GM21390 (cell line): ENCODE data around the gene VPS13C.

Experiments
- ATAC-seq: cut with Tn5 transposase; IDR thresholded peaks from one replicate; pipeline ENCODE4 v1.9.1; 2021; ENCODE audit not compliant: unreplicated experiment

Gene VPS13C

DNA sequence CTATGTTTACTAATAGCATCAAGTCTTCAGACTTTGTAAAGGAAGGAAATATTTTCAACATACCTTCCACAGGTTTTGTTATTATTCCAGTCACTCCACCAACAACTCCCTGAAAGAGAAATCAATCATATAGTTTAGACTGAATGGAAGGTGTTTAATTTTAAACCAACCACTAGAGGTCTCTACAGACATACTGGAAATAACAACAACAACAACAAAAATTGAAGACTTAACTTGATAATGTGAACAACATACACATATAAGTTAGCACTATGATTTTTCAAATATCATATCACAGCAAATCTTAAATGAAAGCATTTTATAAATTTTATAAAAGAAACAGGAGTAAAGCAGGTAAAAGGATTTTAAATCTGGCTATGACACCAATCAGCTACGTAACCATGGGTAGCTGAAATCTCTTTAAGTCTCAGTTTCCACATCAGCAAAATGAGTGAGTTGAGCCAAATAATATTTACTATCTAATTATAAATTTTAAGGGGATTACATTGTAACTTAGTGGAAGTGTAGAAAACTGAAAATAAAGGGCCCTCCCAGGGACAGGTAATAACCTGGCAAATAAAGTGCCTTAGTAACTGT is 188.2 kb downstream of the VPS13C start:
- ATAC-seq: no peak

DNA sequence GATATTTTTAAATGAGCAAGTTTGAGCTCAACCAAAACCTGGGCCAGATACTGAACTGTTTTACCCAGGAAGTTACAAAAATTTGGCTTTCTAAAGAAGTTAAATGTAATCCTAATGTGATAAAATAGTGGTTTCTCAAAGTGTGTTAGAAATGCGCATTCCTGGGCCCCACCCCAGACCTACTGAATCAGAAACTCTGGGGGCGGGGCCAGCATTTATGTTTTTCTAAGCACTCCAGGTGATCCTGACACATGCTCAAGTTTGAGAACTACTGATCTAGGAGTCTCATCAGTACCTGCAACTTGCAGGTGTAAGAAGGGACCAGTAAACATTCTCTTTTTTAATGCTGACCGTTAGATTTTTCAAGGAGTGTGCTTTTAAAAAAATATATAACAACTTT is 190.6 kb downstream of the VPS13C start:
- no peak for ATAC-seq

DNA sequence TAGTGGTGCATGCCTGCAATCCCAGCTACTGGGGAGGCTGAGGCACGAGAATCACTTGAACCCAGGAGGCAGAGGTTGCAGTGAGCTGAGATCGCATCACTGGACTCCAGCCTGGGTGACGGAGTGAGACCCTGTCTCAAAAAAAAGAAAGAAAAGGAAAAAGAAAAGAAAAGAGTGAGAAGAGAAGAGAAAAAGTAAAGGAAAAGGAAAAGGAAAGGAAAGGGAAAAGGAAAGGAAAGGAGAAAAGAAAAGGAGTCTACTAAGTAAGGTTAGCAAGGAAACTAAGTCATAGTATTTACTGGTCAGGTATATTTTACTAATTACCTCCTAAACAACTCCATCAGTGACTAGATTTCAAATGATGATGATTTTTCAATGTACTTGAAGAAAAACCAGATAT is 198.3 kb downstream of the VPS13C start:
- ATAC-seq: no peak

DNA sequence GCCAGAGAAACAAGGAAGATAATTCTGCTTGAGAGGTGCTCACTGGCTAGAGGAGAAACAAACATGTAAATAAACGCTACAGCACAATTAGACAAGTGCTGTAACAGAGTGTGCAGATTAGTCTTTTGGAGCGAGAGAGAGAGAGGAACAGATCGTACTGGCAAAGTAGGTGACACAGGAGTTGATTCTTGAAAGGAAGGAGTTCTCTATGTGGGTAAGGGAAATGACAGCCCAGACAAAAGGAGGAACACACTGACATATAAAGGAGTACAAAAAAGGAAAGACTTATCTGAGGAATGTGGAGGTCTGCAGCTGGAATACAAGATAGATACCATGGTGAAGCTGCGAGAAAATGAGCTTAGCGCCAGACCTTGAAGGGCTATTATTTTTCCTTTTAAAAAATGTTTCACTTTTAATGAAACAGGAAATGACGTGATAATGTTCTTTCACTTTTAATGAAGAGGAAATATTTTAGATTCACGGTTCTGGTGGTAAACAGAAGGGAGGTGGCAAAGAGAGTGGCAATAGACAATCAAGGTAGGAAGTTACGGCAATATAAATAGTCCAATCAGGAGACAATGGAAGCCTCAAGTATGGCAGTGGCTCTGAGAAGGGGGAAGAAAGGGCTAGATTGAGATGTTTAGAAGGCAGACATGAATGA is 202.9 kb downstream of the VPS13C start:
- no peak for ATAC-seq

DNA sequence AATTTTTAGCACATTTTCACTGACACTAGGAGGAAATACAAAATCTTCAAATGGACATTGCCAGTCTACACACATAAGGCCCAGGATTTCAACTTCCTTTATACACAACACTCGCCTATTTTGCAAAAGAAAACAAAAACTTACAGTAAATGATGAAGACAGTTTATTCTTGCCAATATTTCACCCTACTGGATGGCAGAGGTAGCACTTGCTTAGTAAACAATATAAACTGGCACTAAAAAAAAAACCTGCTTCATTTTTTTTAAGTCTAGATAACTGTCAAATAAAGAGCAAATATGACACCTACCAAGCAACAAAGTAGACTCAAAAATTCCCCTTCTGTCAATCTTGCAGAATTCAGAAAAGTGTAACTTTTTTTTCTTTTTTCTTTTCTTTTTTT is 204.0 kb downstream of the VPS13C start:
- ATAC-seq: no peak

DNA sequence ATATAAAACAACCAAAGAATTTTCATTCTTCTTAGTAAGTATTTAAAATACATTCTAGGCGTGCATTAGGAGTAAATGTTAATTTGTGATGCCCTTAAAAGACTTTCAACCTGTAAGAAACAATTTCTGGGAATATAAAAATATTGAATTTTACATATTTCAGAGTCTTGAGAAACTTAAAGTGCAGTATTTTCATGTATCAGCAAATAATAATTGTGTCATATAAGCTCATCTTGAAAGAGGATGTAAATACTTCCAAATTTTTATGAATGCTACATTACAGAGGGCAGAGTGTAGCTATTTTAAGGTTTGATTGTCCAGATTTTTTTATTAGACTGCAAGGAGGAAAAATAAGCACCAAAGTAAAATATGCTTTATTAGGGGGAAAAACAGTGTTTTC is 207.1 kb downstream of the VPS13C start:
- no peak for ATAC-seq

DNA sequence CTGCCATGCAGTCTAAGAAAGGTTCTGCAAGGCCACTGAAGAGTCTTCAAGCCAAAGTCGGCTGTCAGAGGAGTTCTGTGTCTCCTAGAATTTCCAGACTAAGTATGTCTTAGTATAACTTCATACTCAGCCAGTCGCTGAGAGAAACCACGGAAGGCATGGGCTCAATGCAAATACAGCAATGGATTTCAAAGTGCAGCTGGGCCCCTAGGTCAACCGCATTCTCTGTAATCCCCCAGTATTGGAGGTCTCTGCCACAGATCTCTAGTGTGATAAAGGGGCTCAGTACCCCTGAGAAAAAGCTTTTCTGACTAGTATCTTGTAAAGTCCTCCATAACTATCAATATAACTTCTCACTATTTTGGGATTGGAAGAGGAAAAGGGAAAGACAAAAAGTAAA is 208.3 kb downstream of the VPS13C start:
- no peak for ATAC-seq

DNA sequence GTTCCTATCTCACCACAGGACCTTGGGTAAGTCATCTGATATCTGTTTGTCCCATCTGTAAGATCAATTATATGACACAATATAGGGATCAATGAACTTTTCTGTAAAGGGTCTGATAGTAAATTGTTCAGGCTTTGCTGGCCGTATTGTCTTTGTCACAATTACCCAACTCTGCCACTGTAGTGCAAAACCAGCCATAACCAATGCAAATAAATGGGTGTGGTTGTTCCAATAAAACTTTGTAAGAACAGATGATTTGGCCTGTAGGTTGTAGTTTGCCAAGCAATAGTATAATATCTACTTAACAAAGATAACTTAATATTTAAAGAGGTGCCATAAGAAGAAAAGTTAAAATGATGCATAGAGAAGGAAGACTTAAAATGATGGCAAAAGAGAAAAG is 210.8 kb downstream of the VPS13C start:
- no peak for ATAC-seq

DNA sequence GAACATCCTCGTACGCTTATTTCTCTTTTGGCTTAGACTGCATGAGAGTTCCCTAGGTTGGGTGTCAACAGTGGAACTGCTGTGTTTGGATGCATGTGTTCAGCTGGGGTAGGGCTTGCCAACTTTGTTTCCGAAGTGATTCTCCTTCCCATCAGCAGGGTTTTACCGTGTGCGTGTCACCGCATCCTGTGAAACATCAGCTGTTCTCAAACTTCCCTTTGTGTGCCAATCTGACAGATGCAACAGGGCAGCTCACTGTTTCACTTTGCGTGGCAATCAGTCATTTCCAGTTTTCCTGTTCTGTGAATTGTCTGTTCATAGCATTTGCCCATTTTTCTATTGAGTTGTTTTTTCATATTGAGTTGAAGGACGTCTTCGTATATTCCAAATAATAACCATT is 218.8 kb downstream of the VPS13C start:
- no peak for ATAC-seq

DNA sequence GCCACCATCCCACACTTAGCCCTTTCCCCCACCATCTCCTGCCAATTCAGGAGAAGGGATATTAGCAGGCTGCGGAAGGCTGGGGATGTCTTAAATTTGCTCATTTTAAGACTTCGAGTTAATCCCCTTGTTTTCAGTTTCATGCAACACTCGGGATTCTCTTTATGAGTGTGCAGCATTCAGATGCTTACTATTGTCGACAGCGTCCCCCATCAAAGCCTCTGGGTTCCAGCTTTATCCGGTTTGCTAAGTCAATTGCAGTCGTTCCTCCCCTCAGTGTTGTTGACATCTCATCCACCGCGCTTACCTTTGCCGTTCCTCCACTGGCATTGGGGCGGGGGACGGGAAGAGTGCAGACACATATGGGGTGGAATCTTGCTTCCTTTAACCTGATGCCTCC is 220.2 kb downstream of the VPS13C start:
- ATAC-seq: no peak

DNA sequence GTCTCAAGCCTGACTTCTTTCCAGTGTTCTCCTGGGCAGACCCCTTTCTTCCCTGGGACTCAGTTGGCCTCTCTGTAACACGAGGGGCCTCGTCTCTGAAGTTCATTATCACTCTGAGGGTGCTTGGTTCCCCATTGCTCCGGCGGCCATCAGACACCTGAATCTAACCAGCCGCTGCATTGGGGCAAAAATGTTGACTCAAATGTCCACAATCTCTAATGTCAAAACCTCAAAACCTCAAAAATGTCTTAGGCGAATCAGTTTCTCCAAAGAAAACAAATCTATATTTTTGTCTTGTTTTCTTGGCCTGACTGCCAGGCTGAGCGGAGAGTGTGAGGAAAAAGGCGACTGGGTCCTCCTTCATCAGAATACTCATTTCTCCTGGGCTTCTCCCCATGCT is 220.7 kb downstream of the VPS13C start:
- no peak for ATAC-seq

DNA sequence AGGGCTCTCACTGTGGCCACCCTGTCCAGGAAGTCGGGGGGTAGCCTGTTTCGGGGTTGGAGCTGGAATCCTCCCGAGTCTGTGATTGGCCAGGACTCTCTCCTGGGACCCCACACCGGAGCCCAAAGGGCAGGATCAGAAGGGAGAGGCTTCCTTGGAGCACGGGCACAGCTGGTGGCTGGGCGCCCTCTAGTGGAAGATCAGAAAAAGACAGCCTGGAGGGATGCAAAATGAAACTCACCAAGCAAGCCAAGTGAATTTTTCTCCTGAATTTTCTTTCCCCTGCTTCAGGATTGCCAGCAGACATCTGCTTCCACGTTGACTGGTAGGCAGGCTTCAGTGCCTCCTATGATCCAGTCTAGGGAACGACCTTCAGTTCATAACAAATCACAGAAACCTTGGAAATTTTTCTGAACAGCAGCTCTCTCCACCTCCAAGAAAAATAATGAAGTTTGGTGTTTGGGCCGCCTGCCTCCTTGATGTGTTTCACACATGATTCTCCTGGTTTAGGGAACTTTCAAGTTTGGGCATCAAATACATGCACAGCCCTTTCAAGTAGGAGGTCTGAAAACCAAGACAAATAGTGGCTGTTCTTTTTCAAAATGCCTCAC is 224.6 kb downstream of the VPS13C start:
- no peak for ATAC-seq

DNA sequence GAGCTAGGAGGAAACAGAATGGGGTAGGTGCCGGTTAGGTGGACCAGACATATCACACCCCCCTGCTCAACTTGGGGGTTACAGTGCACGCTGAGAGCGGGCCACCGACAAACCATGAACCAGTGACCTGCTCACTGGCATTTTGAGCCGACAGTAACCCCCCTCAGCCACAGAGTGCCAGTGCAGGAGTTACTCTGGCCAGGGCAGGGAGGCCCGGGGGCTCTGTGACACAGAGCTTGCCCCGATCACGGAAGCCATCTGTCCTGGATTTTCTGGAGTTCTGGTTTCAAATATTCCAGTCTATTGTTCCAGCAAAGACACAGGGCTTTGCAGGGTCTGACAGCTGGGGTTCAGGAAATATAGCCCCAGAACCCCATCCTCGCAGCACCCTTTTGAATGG is 225.2 kb downstream of the VPS13C start:
- no peak for ATAC-seq

DNA sequence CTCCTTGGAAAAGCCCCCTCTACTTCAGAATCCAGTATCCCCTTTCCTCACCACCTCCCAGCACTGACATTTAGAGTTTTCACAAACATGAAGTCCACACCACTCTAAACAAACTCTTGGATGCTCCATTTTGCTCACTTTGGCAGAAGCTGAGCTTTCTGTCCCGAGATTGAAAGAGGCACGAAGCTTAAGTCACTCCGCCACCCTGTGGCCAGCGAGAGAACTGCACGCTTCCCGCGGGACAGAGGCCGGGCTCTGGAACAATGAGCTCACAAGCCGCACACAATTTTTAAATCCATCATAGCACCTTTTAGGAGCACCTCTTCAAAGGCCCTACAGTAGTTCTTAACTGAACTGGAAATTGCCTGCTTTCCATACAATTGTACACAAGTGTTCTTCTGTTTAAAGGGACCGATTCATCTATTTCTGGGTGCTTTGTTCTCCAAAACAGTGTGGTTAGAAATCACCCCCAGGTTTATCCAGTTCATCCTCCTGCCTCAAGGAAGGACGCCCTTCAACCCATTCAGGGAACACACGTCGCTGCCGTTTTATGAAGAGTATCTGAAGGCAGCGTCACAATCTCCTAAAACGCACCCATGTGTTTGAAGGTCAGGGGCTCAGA is 226.1 kb downstream of the VPS13C start:
- ATAC-seq: peak; percentile 75

DNA sequence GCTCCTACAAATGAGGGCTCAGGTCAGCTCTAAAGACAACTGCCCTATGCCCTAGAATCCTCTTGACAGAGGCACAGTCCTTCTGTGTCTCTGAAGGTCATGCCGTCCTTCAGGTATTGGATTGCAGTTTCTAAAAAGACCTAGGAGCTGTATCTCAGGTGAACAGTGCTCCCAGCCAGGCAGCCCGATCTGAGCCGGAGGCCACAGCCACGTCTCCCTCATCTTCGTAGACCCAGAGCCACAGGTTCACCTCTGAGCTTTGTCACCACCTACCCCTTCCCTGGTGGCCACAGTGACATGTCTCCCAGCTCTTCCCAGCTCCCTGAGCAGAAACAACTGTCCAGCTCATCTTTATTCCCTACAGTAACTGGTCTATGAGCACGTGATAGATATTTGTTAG is 228.0 kb downstream of the VPS13C start:
- ATAC-seq: no peak

DNA sequence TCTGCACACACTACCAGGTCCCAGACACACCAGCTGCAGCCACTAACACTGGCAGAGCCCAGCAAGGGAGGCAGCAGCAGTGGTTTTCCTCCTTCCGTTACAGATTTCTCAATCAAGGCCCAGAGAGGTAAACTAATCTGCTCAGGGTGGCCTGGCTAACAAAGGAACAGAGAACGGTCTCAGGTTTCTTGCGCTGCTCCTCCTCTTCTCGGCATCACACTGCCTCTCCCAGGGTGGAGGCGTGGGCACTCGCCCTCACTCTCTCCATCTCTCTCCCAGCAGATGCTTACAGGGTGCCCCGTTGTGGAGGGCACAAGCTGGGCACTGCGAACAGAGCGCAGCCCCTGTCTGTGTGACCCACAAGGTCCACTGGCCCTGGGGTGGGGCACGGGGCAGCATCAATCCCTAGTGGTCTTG is 228.7 kb downstream of the VPS13C start:
- no peak for ATAC-seq

DNA sequence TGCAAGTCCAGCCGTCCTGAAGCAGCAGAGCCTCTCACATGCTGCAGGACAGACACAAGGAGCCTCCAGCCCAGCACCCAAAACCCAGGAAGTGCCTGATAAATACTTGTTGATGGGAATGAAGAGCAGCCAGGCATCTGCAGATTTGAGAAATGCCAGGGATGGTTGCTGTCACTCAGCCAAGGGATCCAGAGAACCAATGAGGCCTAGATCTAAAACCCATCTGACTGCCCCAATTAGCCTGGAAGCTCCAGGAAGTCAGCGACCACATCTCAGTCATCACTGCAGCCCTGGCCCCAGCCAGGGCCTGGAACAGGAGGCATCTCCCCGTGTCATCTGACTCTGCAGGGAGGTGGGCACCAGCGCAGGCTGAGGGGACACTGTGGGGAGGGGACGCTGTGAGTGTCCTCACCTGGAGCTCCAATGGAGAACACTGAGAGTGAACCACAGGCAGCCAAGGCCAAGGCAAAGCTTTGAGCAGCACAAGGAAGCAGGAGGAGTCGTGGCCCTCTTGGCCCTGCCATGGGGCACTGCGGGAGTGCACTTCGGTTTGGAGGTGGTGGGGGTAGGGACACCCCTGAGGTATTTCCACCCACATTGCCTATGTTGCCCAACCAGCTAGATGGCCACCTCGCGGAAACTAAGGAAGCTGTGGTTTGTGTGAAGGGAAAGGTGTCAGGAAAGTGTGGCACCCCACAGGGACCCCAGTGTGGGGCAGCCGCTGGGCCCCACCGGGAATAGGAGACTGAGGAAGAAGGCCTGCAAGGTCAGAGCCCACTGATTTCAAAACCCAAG is 229.5 kb downstream of the VPS13C start:
- ATAC-seq: no peak

DNA sequence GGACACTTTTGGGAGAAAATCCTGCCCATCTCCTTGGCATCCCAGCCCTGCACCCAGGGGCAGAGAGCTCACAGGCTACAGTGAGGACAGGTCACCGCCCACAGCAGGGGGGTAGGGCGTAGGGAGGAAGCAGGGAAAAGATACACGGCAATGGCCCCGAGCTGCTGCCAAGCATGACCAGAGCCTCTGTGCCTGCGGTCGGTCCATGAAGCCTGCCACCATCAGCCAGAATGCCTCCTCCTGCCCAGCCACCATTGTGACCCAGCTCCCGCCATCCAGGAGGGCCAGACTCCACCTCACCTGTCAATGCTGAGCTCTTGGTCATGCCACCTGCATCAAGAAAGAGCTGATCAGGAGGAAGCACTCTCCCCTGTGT is 230.7 kb downstream of the VPS13C start:
- ATAC-seq: no peak

DNA sequence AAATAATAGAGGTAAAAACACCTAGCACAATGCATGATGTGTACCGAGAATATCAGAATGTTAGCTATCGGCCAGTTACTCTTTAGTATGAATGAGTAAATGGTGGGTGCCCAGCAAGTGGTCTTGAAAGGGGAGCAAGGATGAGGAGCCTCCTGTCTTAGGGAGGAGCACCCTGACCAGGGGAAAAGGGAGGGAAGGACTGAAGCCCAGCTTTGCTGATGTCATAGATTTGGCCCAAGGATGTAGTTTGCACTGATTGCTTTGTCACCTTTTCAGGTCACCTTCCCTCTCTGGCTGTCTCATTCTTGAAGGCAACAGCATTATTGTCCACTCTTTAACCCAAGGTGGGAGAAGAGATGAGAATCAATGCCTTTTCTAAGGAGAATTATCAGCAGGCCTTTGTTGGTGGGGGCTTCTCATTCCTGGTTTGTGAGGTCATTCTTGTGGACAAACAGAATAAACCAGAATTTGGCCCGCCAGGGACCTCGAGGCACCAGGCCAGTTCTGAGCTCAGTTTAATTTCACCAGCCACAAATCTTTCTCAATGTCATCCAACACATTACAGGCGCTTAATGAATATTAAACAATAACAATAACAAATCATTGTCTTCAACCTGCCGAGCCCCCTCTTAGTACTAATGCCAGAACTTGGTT is 231.3 kb downstream of the VPS13C start:
- no peak for ATAC-seq

DNA sequence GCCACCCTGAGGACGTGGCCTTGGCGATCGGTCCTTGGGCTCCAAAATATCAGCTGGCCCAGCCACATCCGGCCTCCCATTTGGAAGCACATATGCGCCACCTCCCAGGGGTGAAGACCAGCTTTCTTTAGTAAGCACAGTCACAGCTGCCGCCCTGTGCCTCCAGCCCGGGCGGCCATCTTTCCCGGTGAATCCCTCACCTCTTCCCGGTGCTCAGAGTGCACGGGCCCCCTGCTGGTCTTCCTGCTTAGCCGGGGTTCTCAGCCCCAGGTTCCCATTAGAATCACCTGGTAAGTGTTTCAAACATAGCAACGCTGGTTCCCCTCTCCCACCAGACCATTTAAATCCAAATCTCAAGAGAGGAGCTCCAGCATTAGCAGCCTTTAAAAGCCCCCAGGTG is 232.2 kb downstream of the VPS13C start:
- ATAC-seq: no peak

DNA sequence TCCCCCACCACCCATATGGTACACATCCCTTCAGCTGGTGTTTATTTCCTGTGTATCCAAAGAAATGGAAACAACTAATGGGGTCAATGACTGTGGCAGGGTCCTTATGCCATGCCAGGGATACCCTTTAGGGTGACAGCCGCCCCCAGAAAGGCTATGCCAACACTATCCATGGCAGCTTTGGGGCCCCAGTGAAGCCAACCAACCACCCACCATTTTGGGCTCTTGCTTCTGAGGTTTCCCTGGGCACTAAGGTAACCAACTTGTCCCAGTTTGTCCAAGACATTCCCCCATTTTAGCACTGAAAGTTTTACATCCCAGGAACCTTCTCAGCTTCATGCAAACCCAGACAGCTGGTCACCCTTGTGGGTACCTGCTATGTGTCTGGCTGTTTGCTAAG is 233.1 kb downstream of the VPS13C start:
- ATAC-seq: no peak
